D721Med (cell line): Measurements from ENCODE around the gene MECR.
A peak's percentile ranks its signal among the peaks of the same experiment; 100 is the strongest.

Experiments
- DNase-seq: peaks from one replicate; pipeline ENCODE4 v3.0.0; 2011; ENCODE audit warnings: low spot score; ENCODE audit not compliant: insufficient read length
- FAIRE-seq: peaks from 2 replicates; lab custom pipeline; 2011; peaks lifted over from hg19 to GRCh38; lab: Jason Lieb, UNC
- TF ChIP-seq, protein P1 (sequence below): IDR thresholded peaks from 2 replicates; pipeline ENCODE4 v1.5.1; 2012; ENCODE audit warnings: mild to moderate bottlenecking, control low read depth; ENCODE audit not compliant: insufficient read depth; ENCODE audit errors: missing control alignments

Gene MECR

DNA sequence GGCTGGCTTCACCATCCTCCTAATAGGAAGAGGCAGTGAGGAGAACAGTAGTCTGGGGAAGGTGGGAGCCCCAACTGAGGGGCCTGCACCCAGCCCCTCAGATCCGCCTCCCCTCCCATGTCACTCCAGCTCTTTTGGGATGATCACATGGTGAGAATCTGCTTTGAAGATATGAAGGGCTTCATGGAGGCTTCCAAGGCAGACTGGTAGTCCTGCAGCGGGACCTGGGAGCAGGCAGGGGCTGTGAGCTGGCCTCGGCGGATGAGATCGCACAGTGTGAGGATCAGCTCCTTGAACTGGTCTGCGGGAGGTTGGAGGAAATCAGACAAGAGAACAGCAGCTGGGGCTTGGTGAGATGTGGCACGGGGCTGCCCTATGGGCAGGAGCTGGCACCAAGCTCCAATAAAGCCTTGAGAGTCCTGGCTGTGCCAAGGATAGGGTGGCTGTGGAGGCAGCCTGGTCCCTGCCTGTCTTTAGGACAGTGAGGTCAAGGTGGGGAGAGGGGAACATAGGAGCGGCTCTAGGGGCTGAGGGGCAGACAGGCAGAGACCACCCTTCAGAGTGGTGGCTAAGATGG, 36.8 kb downstream of the MECR start:
- TF ChIP-seq, protein P1, sequence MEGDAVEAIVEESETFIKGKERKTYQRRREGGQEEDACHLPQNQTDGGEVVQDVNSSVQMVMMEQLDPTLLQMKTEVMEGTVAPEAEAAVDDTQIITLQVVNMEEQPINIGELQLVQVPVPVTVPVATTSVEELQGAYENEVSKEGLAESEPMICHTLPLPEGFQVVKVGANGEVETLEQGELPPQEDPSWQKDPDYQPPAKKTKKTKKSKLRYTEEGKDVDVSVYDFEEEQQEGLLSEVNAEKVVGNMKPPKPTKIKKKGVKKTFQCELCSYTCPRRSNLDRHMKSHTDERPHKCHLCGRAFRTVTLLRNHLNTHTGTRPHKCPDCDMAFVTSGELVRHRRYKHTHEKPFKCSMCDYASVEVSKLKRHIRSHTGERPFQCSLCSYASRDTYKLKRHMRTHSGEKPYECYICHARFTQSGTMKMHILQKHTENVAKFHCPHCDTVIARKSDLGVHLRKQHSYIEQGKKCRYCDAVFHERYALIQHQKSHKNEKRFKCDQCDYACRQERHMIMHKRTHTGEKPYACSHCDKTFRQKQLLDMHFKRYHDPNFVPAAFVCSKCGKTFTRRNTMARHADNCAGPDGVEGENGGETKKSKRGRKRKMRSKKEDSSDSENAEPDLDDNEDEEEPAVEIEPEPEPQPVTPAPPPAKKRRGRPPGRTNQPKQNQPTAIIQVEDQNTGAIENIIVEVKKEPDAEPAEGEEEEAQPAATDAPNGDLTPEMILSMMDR: no peak
- DNase-seq: no peak
- FAIRE-seq: no peak

DNA sequence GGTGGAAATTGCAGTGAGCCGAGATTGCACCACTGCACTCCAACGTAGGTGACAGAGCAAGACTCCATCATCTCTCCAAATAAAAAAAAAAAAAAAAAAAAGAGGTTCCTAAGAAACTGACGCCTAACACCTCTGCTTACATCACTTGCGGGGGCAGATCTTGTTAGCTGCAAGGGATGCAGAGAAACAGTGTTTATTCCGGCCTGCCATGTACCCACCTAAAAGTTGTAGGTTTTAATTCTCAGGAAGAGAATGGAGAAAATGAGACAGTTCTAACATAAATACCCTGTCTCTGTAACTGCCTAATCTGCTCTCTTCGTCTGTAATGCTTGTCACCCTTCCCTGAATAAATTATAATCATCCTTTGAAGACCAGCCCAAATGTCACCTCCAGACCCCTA, 40.0 kb downstream of the MECR start:
- TF ChIP-seq, protein P1: no peak
- FAIRE-seq (no peak), DNase-seq (no peak)

DNA sequence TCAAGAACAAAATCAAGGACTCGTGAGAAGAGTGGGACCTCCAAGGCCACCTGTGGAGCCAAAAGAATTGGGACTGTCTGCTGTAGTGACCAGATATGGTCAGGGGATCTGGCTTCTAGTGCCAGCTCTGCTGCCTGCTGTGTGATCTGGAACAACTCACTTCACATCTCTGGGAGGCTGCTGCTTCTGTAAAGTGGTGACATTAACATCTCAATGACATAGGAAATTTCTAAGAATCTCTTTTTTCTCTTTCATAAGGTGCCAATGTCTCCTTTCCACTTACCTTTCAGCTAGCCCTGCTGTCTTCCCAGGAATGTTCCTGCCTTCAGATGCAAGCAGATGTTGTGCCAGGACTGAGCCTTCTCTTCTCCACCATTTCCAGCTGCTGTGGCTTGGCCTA, 44.0 kb downstream of the MECR start:
- FAIRE-seq (no peak), DNase-seq (no peak)
- TF ChIP-seq, protein P1: no peak

DNA sequence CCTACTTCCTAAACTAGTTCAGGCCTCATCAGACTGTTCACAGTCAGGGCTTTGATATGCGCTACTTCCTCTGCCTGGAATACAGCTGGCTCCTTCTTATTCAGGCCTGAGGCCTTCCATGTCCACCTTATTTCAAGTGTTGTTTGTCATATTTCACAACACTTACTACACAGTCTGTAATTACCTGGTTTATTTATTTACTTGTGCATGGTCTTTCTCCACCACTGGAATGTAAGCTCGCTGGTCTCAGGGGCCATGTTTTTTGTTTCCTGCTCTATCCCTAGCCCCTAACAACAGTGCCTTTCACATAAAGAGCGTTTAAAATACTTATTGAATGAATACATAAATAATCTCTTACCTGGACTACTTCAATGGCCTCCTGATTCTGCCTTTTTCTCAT, 44.5 kb downstream of the MECR start:
- TF ChIP-seq, protein P1: no peak
- DNase-seq (no peak), FAIRE-seq (no peak)

DNA sequence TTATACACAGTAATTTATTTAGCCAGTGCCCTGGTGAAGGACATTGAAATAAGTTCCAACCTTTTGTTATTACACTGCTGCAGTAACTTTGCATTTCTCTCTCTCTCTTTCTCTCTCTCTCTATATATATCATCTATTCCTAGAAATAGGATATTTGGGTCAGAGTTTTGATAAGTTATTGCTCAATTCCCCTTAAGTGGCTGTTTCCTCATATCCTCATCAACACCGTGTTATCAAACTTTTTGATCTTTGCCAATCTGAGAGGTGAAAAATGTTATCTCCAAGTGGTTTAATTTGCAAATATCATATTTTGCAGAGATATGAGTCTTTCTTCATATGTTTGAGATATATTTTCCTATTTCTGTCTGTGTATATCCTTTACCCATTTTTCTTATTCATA, 47.4 kb downstream of the MECR start:
- FAIRE-seq (no peak), DNase-seq (no peak)
- TF ChIP-seq, protein P1: no peak

DNA sequence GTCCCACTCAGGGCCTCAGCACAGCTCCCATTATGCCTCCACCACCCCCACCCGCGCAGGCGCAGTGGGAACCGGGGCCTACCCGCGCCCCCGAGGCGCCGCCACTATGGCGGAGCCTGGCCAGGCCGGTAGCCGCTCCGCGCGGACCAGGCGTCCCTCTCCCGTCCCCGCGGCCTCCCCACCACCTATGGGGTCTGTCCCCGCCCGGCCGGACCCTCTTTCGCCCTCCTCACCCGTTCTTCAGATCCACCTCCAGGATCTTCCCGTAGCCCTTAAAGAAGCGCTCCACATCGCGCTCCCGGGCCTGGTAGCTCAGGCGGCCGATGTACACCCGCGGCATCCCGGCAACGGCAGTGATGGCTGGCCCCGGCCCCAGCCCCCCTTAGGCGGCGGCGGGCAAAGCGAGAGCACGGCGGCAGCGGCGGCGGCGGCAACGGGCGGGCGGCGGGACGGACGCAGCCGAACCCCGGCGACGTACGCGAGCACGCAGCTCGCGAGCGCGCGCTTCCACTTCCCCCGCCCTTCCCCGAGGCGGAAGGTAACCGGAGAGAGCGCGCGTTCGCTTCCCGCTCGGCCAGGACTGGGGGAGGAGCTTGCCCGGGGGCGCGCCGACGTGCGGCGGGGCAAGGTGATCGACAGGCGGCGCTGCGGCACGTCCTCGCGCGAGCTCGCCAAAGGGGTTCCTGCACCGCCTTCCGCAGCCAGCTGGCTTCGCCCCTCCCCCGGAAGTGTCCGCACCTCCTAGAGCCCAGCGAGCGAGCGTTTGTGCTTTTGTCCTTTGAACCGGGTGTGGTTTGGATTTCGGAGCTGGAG, 49.1 kb downstream of the MECR start, which contains the start of gene SRSF4:
TSS of gene SRSF4 (minus strand) at position 488 of the 813 bp plus-strand sequence. CDS start at position 340, 148 bp downstream.
- FAIRE-seq (no peak), DNase-seq (peak; percentile 89)
- TF ChIP-seq, protein P1: peak; percentile 63
